NCI-H187 treated with DMSO at 0.1 percent for 48 hours (cell line): Measurements from ENCODE around the gene ZNF341.

Source experiments
- DNase-seq: peaks from one replicate; lab custom pipeline; 2025; lab: John Stamatoyannopoulos, UW

ZNF341 gene

DNA sequence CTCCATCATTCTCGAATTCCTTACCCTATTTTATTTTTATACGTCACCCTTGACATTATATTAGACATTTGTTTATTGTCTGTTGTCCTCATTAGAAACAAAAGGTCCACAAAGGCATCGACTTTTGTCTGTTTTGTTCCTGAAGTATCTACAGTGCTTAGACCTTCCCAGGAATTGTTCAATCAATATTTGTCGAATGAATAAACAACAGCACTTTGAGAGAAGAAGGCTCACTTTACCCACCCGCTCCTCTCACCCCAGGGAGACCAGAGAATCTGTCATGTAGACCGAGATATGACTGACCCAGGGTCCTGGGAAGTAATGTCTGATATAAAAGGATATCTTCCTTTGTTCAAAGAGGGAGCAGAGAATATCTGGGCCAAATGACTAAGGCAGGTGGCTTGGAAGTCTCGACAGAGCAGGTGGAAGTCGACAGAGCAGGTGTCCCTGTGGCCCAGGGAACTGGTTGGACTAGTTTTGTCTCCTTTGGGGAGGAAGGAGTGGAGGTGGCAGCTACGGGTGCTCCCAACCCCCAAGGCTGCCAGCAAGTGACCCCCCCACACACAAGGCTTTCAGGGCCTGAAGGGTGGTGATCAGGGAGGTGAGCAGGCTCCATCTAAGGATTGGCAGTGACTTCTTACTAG lies 64.6 kb downstream of the ZNF341 start:
- no peak for DNase-seq

DNA sequence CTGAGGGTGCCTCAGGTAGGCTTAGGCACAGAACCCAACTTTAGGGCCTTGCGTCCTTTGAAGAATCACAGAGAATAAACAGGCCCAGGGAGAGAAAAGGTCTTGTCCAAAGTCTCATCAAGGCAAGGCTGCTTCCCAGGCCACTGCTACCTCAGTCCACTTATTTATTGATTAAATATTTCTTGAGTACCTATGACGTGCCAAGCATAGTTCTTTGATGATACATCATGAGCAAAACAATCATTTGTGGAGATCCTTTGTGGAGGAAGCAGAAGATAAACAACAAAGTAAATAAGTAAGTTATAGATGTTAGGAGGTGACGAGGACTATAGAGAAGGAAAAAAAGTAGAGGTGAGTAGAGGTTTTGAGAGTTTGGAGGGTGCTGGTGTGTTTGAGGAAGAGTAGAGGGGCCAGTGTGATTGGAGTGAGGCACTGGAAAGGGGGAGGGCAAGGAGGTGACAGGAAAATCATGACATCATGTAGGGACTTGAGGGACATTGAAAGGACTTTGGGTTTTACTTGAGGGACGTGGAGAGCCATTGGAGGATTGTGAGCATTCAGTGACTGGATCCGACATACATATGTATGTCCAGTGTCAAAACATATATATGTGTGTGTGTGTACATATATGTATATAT lies 65.2 kb downstream of the ZNF341 start:
- DNase-seq, result no peak

DNA sequence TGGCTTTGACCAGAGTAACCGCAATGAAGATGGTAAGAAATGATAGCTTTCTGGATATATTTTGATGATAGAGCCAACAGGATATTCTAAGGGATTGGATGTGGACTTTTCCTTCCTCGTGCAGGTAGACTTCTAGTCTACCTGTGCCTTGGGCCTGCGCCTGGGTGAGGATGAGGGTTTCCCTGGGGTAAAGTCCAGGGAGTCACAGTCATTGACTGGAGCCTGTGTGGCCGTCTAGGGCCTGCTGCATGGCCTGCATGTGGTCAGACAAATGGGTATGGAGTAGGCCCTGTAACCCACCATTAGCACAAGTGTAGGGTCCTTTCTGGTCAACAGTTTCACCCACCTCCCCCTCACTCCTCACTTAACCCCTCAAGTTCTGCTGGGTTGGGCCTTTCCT lies 66.6 kb downstream of the ZNF341 start:
- DNase-seq, result no peak

DNA sequence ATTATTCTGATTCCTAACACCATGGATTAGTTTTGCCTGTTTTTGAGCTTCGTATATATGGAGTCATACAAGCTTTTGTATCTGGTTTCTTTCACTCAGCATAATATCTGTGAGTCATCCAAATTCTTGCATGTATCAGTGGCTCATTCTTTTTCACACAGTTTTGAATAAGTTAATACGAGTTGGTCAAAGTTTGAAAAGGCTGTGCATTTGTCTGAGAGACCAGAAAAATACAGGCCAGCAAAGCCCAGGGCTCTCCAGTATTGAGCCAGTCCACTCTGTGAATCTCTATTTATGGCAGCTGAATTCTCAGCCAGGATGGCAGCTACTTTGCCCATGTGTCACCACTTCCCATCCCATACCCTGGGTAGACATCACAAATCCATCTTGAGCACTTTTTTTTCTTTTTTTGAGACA lies 72.1 kb downstream of the ZNF341 start:
- no peak for DNase-seq

DNA sequence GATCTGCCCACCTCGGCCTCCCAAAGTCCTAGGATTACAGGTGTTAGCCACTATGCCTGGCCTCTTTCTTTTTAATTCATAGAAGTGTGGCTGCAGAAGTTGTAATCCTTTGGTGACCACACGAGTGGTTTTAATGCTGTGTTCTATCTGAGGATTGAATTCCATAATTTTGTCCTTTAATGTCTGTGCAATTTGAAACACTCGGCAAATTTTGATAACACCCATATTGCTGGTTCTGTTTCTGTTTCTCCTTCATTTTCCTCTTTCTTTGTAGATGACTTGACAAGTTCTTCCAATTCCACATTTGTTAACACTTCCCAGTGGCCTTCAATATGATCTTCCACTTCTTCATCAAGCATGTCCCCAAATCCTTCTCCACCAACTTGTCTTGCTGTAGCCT lies 76.6 kb downstream of the ZNF341 start:
- DNase-seq, result no peak

DNA sequence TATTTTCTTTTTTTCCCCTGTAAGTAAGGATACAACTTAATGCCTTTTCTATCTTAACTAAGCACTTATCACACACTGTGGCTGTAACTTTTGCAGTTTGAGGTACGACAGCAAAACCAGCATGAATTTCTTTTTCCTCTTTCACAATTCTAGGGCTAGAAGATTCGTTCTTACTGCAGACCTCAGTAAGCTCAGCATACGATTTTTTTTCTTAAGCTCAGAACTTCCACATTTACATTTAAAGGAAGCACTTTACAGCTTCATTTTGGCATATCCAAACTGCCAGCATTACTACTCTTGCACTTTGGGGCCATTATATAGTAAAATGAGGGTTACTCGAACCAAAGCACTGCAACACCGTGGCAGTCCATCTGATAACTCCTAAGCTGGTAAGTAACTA lies 78.5 kb downstream of the ZNF341 start:
- no peak for DNase-seq

DNA sequence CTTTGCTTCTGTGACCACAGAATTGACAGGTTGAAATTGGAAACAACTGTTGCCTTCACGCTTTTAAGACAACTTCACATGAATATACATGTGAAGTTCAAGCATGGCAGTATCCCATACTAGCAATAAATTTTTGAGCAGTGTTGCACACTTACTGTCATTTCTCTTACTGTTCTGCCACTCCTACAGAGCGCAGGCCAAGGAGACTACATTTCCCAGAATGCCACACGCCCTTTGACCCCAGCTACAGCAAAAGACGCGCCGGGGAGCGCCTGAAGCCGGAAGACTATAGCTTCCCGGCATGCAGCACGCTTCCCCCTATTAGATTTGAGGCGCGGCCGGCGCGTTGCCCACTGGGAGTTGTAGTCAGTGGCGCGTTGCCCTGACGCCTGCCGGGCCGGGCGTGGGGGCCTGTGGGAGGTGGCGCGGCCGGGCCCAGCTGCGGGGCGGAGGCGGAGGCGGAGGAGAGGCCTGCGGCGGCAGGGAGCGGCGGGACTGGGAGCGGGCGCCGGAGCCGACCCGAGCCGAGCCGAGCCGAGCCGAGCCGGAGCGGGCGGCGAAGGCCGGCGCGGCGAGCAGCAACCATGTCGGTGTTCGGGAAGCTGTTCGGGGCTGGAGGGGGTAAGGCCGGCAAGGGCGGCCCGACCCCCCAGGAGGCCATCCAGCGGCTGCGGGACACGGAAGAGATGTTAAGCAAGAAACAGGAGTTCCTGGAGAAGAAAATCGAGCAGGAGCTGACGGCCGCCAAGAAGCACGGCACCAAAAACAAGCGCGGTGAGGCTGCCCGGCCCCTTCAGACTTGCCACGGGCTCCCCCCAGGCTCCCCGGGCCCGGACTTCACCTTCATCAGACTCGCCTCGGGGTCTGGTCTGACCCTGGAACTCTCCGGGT lies 79.3 kb downstream of the ZNF341 start, which contains the start of gene CHMP4B:
TSS of gene CHMP4B (plus strand) at position 464 of the 891 bp plus-strand sequence. CDS start at position 585, 121 bp downstream.
- peak; percentile 92 for DNase-seq

DNA sequence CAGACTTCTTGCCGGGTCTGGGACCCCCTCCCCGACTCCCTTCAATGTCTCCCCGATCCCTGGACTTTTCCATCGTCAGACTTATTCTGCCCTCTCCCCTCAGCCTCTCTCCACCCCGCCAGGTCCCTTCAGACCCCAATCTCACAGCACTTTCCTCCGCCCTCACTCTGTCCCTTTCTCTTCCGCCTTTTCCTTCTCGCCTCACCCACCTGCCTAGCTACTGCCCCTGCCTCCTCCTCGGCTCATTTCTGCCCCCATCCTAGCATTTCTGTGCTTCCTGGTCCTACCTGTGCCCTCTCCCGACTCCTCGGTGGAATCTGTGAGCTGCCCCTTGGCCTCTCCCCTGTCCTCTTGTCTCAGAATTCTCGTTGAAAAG lies 80.0 kb downstream of the ZNF341 start:
- no peak for DNase-seq

DNA sequence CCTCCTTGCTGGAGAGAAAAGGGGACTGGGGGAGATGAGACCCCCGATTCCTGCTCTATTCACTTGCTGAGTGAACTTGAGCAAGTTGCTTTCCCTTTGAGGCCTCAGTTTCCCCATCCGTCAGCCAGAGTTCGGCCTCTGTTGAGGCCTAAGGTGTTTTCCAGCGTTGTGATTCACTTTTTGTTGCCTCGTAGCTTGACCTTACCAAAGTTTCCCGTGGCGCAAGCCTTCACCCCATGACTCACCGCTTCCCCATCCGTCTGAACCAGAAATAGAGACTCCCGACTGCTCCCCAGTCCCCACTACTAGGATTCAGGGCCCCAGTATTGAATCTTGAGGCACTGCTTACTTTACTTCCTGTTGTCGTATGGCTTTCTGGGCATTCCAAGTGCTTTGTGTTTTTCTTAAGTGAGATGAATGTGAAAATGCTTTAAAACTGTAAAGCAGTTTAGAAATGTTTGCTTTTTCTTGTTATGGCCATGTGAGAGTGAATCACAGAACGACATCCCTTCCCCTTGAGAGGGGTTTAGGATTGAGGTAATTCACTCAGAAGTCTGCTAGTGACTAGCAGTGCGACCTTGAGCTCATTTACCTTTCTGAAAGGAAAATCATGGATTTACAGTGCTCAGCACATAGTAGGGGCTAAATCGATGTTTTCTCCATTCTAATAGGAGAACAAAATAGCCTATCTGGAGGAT lies 80.5 kb downstream of the ZNF341 start:
- DNase-seq, result no peak

DNA sequence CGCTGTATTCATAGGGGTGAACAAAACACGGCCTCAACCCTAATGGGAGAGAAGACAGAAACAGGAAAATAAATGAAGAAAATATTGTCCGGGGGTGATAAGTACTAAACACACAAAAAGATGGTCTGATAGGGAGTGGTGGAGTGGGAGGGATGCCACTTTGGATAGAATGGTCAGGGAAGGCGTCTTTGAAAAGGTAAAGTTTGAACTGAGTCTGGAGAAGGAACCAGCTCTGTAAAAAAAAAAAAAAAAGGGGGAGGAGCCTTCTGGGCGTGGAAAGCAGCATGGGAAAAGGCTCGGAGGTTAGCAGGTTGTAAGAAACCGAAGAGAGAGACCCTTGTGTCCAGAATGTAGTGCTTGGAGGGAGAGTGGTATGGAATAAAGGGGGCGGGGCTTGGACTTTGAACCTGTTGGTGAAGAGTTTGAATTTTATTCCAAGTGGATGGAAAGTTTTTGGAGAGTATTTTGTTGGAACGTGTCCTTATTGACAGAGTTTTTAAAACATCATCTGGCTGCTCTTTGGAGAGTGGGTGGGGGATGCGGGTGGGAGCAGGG lies 81.2 kb downstream of the ZNF341 start:
- DNase-seq, result no peak

DNA sequence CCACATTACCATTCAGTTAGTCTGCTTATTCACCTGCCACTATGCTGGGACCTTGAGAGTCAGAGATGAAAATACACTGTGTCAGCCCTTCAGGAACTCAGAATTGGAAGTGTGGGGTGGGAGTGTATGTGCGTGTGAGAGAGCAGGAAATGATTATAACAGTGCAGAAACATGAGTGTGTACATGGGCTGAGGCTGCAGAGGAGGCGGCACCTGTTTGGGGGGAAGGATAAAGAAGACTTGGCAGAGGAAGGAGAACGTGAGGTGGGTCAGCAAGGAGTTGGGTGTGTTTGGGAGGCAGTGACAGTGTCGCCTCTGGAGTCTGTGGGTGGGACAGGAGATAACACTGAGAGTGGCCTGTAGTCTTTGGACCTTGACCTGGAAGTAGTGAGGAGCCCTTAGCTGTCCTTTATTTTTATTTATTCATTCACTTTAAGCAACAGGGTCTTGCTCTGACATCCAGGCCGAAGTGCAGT lies 82.5 kb downstream of the ZNF341 start:
- DNase-seq, result no peak

DNA sequence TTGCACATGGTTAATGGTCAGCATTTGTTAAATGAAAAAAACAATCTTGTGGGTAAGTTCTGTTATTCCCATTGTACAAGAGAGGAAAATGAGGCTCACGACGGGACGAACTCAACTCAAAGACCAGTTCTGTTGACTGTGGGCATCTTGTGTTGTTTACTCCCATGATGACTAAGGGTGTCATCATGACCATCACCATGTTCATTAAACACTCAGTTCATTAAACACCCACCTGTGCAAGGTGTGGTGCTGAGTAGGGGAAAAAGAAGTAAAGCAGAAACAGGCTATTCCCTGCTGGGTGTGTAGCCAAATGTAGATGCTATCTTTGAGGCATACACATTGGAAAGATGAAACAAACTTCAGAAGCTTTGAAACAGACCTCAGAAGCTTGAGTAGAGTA lies 83.9 kb downstream of the ZNF341 start:
- DNase-seq, result no peak

DNA sequence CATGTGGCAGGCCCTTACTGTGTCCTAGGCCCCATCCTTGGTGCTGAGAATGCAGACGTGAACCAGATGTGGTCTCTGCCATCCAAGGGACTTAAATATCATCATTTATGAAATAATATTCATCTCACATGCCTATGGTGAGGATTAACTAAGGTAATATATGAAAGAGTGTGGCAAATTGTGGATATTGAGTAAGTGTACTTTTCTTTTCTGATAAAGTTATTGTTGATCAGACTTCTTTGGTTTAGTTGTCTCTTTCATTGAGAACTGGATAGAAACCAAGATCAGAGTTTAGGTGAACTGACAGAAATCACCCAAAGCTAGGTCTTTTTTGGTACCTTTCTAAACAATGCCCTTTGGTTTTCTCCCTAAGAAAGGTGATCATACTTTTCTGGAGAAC lies 84.4 kb downstream of the ZNF341 start:
- no peak for DNase-seq

DNA sequence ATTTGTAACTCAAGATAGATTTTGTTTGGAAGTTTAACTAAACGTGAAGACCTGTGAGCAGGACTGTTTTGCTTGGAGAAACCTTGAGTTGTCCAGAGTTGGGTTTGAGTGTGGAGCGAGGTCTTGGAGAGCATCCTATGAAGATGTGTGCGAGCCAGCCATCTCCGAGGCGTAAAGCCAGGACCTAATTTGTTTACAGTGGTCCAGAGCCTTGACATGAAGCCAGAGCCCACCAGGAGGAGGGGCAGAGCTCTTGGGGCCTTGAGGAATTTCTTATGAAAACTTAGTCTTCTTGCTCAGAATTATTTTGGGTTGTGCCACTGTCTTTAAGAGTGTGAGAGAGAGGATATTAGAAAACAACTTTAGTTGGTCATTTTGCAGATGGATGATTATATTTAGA lies 85.6 kb downstream of the ZNF341 start:
- DNase-seq, result no peak

DNA sequence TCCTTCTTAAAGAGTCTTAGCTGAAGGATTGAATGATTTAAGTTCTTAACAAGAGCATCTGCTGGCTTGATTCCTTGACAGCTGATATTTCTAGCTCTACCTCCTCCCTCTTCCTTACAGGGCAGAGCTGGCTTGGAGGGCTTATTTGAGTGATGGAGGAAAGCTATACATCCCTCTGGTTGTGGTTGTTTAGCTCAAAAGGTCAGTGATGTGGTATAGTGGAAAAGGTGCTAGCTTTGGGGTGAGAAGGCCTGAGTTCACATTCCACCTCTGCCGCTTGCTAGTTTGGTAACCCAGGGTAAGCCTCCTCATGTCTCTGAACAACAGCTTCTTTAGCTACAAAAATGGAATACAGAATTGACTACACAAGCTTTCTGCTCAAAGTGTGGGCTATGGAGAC lies 87.7 kb downstream of the ZNF341 start:
- DNase-seq, result no peak

DNA sequence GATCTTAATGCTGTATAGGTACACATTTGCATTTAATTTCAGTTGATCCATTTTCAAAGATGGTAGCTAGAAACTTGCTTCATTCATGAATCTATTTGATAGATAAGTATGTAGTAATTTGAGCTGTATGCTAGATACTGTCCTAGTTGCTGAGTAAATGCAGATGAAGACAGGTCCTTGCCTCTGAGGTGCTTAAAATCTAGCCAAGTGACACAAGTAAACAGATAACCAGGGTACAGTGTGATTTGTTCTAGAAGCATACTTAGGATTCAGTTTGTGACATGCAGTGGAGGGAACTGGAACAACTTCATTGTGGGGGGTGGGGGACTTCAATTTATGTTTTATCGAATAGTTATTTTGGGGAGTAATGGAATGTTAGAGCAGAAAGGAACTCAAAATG lies 88.6 kb downstream of the ZNF341 start:
- DNase-seq, result no peak

DNA sequence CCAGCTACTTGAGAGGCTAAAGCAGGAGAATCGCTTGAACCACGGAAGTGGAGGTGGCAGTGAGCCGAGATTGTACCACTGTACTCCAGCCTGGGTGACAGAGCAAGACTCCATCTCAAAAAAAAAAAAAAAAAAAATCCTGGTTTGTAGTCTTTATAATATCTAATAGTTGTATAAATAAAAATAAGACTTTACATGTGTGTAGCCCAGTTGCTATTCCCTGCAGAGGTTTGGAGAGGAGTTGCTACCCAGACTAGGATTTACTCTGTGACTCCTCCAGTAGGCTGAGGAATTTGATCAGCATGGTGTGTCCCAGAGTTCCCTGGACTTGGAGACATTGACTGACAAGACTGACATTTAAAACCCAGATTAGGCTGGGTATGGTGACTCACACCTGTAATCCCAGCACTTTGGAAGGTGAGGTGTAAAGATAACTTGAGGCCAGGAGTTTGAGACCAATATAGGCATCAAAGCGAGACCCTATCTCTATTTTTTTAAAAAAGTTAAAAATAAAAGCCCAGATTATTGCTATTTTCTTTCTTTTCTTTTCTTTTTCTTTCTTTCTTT lies 89.6 kb downstream of the ZNF341 start:
- no peak for DNase-seq

DNA sequence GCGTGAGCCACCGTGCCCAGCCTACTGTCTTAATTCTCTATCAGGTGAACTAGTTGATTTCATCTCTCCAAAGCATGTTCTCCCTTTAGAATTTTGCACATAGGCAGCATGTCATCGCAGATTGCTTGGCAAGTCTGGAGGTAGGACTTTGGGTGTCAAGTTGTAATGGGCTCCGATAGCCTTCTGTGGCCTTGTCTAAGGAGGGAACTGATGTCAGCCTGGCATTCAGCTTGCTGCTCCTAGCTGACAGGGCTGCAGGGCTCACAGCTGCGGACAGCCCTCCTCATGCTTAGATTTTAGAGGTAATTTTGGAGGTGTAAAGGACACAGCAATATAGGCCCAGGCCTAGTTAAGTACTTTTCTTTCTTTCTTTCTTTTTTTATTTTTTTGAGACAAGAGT lies 90.6 kb downstream of the ZNF341 start:
- DNase-seq, result no peak

DNA sequence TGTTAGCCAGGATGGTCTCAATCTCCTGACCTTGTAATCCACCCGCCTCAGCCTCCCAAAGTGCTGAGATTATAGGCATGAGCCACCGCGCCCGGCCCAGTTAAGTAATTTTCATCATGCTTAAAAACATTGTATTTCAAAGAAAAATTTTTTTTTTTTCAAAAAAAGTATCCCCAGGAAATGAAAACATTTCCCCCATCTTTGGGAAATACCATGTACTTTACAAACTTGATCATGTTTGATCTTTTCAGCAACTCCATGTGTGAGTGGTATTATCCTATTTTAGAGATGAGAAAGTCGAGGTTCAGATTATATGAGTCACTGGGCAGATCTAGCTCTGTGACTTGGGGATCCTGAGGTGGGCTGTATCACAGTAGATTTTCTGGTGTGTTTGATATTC lies 91.2 kb downstream of the ZNF341 start:
- no peak for DNase-seq

DNA sequence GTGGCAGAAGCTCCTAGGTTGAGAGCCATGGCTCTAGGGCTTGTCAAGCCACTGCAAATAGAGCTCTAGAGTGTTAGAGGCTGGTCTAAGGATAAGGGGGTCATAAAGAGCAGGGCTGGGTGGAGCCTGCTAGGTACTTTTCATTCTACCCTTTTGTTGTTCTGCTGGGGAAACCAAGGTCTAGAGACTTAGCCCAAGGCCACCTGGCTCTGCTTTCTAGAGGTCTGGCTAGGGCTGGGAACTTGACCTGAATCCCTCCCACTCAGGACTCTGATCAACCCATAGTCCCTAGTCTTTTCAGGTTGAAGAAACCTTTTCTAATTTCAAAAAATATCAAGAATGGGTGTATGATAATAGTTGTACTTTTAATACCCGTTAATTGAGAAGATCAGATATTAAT lies 93.1 kb downstream of the ZNF341 start:
- no peak for DNase-seq
